OCI-LY1 (cell line): ENCODE data around the gene ZNF507.

Experiments
- H2AFZ ChIP-seq: fragments of 200-600 bp; sonication (generic), shearing (Covaris generic); 2 replicates; pipeline ENCODE4 v1.6.0; 2014; ENCODE audit warnings: antibody characterized with exemption, mild to moderate bottlenecking, low read length
- H3F3A ChIP-seq: fragments of 200-600 bp; sonication (generic), shearing (Covaris generic); 2 replicates; pipeline ENCODE4 v1.6.0; 2014; ENCODE audit warnings: mild to moderate bottlenecking, antibody characterized with exemption, low read length, moderate library complexity; ENCODE audit not compliant: insufficient read depth
- H3K27ac ChIP-seq: fragments of 200-600 bp; sonication (generic); 2 replicates; pipeline ENCODE4 v1.5.1; 2014; ENCODE audit warnings: low read length, mixed run types, mild to moderate bottlenecking, low read depth; ENCODE audit not compliant: poor library complexity, severe bottlenecking
- H3K27me3 ChIP-seq: fragments of 200-600 bp; sonication (generic); 2 replicates; pipeline ENCODE4 v1.6.0; 2014; ENCODE audit warnings: antibody characterized with exemption, mild to moderate bottlenecking, low read length, moderate library complexity; ENCODE audit not compliant: insufficient read depth
- H3K36me3 ChIP-seq: fragments of 200-600 bp; sonication (generic); 2 replicates; pipeline ENCODE4 v1.6.1; 2014; ENCODE audit warnings: mild to moderate bottlenecking, antibody characterized with exemption, low read length, moderate library complexity, mixed read lengths; ENCODE audit not compliant: insufficient read depth
- H3K4me1 ChIP-seq: fragments of 200-600 bp; sonication (generic); 2 replicates; pipeline ENCODE4 v1.5.1; 2014; ENCODE audit warnings: mild to moderate bottlenecking, low read length, moderate library complexity; ENCODE audit not compliant: insufficient read depth, severe bottlenecking
- H3K4me2 ChIP-seq: fragments of 200-600 bp; sonication (generic), shearing (Covaris generic); 2 replicates; pipeline ENCODE4 v1.6.1; 2014; ENCODE audit warnings: low read length
- H3K4me3 ChIP-seq: fragments of 200-600 bp; sonication (generic); 2 replicates; pipeline ENCODE4 v1.5.1; 2014; ENCODE audit warnings: low read length, low read depth, mild to moderate bottlenecking, mixed read lengths; ENCODE audit not compliant: poor library complexity, severe bottlenecking
- H3K79me2 ChIP-seq: fragments of 200-600 bp; shearing (Covaris generic); 2 replicates; pipeline ENCODE4 v1.6.1; 2016; ENCODE audit warnings: mixed run types, low read length, mixed read lengths; ENCODE audit not compliant: insufficient read depth
- H3K9ac ChIP-seq: fragments of 200-600 bp; sonication (generic), shearing (Covaris generic); 2 replicates; pipeline ENCODE4 v1.6.1; 2014; ENCODE audit warnings: mild to moderate bottlenecking, low read length, mixed read lengths
- H3K9me2 ChIP-seq: fragments of 200-600 bp; sonication (generic), shearing (Covaris generic); 2 replicates; pipeline ENCODE4 v1.6.1; 2014; ENCODE audit warnings: low read depth, mild to moderate bottlenecking, low read length, mixed read lengths
- H3K9me3 ChIP-seq: fragments of 200-600 bp; shearing (Covaris generic); 2 replicates; pipeline ENCODE4 v1.6.1; 2014; ENCODE audit warnings: low read length, mixed read lengths
- H4K20me1 ChIP-seq: fragments of 200-600 bp; sonication (generic), shearing (Covaris generic); 2 replicates; pipeline ENCODE4 v1.6.0; 2016; ENCODE audit warnings: mild to moderate bottlenecking, low read length; ENCODE audit not compliant: insufficient read depth
- EZH2 ChIP-seq: fragments of 200-600 bp; sonication (generic), shearing (Covaris generic); IDR thresholded peaks from 2 replicates; pipeline ENCODE4 v1.8.0; 2017; ENCODE audit warnings: borderline replicate concordance, mixed run types, mild to moderate bottlenecking, antibody characterized with exemption, low read length, moderate library complexity, mixed read lengths
- TF ChIP-seq, protein P1 (sequence below): fragments of 200-600 bp; sonication (generic), shearing (Covaris generic); IDR thresholded peaks from 2 replicates; pipeline ENCODE4 v1.5.1; 2017; ENCODE audit warnings: mild to moderate bottlenecking, antibody characterized with exemption, low read length, moderate library complexity, mixed read lengths

The ZNF507 gene

DNA sequence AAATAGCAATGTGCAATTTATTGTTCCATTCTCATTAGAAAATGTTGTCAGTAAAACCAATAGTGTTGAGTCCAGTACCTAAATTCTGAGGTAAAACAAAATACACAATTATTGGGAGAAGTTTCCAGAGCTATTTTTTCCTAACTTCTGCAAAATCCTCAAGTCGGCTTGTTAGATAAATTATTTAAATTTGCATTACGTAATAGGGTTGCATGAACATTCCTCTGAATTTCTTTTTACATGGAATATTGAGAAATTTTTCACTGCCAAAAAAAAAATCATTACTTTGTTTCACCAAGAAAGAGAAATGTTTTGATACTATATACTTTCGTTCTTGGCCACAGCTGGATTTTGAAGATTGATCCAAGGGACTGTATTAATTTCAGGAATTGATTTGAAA lies 1.5 kb downstream of the ZNF507 start:
- Histone ChIP-seq H3K9me3 (no peaks in the 10 kb centered on the region), H4K20me1 (no peaks in the 10 kb centered on the region), H3K4me1 (peaks cover 22% of the 10 kb centered on the region), H2AFZ (no peak overlapping the region), H3K79me2 (peaks cover 29% of the 10 kb centered on the region), H3K4me3 (peak overlapping the region; percentile 81), H3K27me3 (no peaks in the 10 kb centered on the region), H3K27ac (no peak overlapping the region), H3K9ac (peak overlapping the region; percentile 82), H3K4me2 (peak overlapping the region; percentile 81), H3F3A (no peaks in the 10 kb centered on the region), H3K36me3 (peaks cover 42% of the 10 kb centered on the region), H3K9me2 (no peaks in the 10 kb centered on the region)
- TF ChIP-seq, protein P1, sequence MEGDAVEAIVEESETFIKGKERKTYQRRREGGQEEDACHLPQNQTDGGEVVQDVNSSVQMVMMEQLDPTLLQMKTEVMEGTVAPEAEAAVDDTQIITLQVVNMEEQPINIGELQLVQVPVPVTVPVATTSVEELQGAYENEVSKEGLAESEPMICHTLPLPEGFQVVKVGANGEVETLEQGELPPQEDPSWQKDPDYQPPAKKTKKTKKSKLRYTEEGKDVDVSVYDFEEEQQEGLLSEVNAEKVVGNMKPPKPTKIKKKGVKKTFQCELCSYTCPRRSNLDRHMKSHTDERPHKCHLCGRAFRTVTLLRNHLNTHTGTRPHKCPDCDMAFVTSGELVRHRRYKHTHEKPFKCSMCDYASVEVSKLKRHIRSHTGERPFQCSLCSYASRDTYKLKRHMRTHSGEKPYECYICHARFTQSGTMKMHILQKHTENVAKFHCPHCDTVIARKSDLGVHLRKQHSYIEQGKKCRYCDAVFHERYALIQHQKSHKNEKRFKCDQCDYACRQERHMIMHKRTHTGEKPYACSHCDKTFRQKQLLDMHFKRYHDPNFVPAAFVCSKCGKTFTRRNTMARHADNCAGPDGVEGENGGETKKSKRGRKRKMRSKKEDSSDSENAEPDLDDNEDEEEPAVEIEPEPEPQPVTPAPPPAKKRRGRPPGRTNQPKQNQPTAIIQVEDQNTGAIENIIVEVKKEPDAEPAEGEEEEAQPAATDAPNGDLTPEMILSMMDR = no peak
- no peak for TF ChIP-seq EZH2

GRCh38 chr19:32347573-32347972 lies 2.2 kb downstream of the ZNF507 start:
- Histone ChIP-seq H3K4me2 (peak overlapping the region; percentile 81), H3K4me1 (peaks cover 24% of the 10 kb centered on the region), H3K27me3 (no peaks in the 10 kb centered on the region), H3K27ac (no peak overlapping the region), H4K20me1 (no peaks in the 10 kb centered on the region), H3K9ac (peak overlapping the region; percentile 82), H3K4me3 (peak overlapping the region; percentile 81), H3K79me2 (peaks cover 29% of the 10 kb centered on the region), H3K9me3 (no peaks in the 10 kb centered on the region), H3K36me3 (peaks cover 49% of the 10 kb centered on the region), H2AFZ (no peak overlapping the region), H3K9me2 (no peaks in the 10 kb centered on the region), H3F3A (no peaks in the 10 kb centered on the region)
- TF ChIP-seq, protein P1 = no peak
- TF ChIP-seq EZH2 = no peak

DNA sequence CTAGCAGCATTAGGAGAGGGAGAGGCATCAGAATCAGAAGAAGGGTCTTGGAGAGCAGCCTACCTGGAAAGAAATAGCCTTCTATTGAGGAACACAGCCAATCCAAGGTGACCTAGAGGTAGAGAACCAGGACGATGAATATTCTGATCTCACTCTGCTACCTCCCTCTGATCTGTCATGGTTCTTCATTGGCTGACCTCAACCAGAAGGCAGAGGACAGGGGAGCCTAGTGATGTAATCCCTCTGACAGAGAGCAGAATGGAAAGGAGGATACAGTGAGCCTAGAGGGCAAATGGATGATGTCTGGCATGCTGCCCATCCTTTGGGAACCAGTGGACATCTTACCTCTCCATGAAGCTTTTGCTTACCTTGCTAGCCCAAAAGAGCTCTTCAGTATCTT lies 3.6 kb downstream of the ZNF507 start:
- Histone ChIP-seq H4K20me1 (no peaks in the 10 kb centered on the region), H3K4me2 (no peak overlapping the region), H3K4me1 (peaks cover 24% of the 10 kb centered on the region), H3K4me3 (no peak overlapping the region), H3K36me3 (peaks cover 64% of the 10 kb centered on the region), H3F3A (no peaks in the 10 kb centered on the region), H3K9me3 (no peaks in the 10 kb centered on the region), H3K27ac (no peak overlapping the region), H2AFZ (no peak overlapping the region), H3K79me2 (peaks cover 29% of the 10 kb centered on the region), H3K9me2 (no peaks in the 10 kb centered on the region), H3K27me3 (no peaks in the 10 kb centered on the region), H3K9ac (no peak overlapping the region)
- TF ChIP-seq, protein P1 = no peak
- no peak for TF ChIP-seq EZH2
